Gastroesophageal sphincter (tissue), 3 donors: ENCODE data around the gene FMO2.

ENCODE experiments used
- CTCF ChIP-seq, 4 experiments: fragments of 200-600 bp in 2 of 4; fragments of 450-650 bp in 2 of 4; sonication (generic) in 1 of 4; IDR thresholded peaks; one replicate each; pipeline ENCODE4 v1.5.1; 2017 to 2019; ENCODE audit warnings: antibody characterized with exemption in 4 of 4, mild to moderate bottlenecking in 2 of 4, moderate library complexity in 2 of 4
- POLR2A ChIP-seq, 2 donors: fragments of 450-650 bp; IDR thresholded peaks; one replicate each; pipeline ENCODE4 v1.6.1; 2017; ENCODE audit warnings: antibody characterized with exemption in 2 of 2, mild to moderate bottlenecking in 2 of 2, moderate library complexity in 1 of 2

GRCh38 chr1:171207377-171207776 lies 22.3 kb downstream of the FMO2 start:
- TF ChIP-seq CTCF (IDR thresholded peaks at IDR 0.05) (no peak), POLR2A (IDR thresholded peaks at IDR 0.05) (no peak)
